Testis (tissue), 2 donors: ENCODE data around the gene SP3.

Experiments
- POLR2A ChIP-seq: fragments of 450-650 bp; IDR thresholded peaks from one replicate; pipeline ENCODE4 v1.6.1; 2017; ENCODE audit warnings: antibody characterized with exemption, mild to moderate bottlenecking, moderate library complexity
- TF ChIP-seq, protein P1 (sequence below), 3 experiments: fragments of 450-650 bp in 2 of 3; fragments of 200-600 bp in 1 of 3; sonication (generic) in 1 of 3; IDR thresholded peaks; one replicate each; pipeline ENCODE4 v1.5.1; 2016 to 2019; ENCODE audit warnings: antibody characterized with exemption in 3 of 3, mild to moderate bottlenecking in 2 of 3, moderate library complexity in 1 of 3

GRCh38 chr2:173986805-173987204, 21.6 kb upstream of the SP3 start:
- no peak for TF ChIP-seq POLR2A
- TF ChIP-seq, protein P1, sequence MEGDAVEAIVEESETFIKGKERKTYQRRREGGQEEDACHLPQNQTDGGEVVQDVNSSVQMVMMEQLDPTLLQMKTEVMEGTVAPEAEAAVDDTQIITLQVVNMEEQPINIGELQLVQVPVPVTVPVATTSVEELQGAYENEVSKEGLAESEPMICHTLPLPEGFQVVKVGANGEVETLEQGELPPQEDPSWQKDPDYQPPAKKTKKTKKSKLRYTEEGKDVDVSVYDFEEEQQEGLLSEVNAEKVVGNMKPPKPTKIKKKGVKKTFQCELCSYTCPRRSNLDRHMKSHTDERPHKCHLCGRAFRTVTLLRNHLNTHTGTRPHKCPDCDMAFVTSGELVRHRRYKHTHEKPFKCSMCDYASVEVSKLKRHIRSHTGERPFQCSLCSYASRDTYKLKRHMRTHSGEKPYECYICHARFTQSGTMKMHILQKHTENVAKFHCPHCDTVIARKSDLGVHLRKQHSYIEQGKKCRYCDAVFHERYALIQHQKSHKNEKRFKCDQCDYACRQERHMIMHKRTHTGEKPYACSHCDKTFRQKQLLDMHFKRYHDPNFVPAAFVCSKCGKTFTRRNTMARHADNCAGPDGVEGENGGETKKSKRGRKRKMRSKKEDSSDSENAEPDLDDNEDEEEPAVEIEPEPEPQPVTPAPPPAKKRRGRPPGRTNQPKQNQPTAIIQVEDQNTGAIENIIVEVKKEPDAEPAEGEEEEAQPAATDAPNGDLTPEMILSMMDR (IDR thresholded peaks at IDR 0.05), result no peak
